Astrocyte of the cerebellum (primary cell): ENCODE results near the gene RNF26.

ENCODE experiments used
- DNase-seq: peaks from one replicate; pipeline ENCODE4 v3.0.0-alpha.2; 2011; ENCODE audit warnings: low read depth
- H3K4me3 ChIP-seq: 2 replicates; pipeline ENCODE4 v1.5.1; 2011; ENCODE audit warnings: mild to moderate bottlenecking, low read depth, low read length, moderate library complexity
- in situ Hi-C: cut with HindIII; loops from 2 replicates; pipeline ENCODE4 v1.10.0; 2017; ENCODE audit warnings: low sequenced_read_pairs
- TF ChIP-seq, protein P1 (sequence below): IDR thresholded peaks from 2 replicates; pipeline ENCODE4 v1.5.1; 2012; ENCODE audit warnings: low read length, low read depth, moderate library complexity, mild to moderate bottlenecking; ENCODE audit errors: missing control alignments

The RNF26 gene

DNA sequence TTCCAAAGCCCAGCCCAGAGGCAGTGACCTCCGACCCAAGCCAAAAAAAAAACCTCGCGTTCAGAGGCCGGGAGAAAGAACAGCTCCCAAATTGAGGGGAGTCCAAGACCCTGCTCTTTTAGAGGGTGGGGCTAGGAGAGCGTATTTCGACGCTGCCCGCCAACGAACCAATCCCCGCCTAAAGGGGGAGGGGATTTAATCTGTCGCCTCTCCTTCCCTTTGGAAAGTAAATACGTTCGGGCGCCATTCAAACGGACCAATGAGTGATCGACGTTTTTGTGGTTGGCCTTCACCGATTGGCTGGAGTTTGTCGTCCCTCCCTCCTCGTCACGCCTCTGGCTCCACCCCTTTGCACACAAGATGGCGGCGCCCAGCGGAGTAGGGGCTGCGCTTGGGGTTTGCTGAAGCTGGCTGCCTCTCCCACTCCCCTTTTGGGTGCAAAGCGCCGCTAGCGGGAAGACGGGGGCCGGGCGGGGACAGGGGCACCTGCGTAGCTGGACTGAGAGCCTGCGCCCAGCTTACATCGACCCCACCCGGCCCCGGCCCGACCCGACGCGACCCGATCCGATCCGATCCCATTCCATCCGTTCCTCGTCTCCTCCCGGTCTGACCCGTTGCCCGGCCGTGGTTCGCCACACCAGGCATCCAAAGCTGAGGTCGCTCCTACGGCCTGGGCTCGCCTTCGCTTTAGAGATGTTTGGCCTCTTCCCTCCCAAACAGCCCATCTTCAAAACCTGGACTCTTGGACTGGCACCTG is at the start of gene RNF26:
Gene RNF26 (plus strand): TSS at position 354 of the 757 bp plus-strand sequence. CDS start 596 bp downstream, outside the sequence.
- TF ChIP-seq, protein P1, sequence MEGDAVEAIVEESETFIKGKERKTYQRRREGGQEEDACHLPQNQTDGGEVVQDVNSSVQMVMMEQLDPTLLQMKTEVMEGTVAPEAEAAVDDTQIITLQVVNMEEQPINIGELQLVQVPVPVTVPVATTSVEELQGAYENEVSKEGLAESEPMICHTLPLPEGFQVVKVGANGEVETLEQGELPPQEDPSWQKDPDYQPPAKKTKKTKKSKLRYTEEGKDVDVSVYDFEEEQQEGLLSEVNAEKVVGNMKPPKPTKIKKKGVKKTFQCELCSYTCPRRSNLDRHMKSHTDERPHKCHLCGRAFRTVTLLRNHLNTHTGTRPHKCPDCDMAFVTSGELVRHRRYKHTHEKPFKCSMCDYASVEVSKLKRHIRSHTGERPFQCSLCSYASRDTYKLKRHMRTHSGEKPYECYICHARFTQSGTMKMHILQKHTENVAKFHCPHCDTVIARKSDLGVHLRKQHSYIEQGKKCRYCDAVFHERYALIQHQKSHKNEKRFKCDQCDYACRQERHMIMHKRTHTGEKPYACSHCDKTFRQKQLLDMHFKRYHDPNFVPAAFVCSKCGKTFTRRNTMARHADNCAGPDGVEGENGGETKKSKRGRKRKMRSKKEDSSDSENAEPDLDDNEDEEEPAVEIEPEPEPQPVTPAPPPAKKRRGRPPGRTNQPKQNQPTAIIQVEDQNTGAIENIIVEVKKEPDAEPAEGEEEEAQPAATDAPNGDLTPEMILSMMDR, result no peak
- DNase-seq, result peak; percentile 97
- in situ Hi-C loops, result no loop called here
- H3K4me3 ChIP-seq, result peak within 1 kb of the TSS; percentile 85

- TF ChIP-seq, protein P1, result no peak
- no peak for DNase-seq
- H3K4me3 ChIP-seq, result no peak overlapping the region
- in situ Hi-C loops, result loop anchor here (5.0 to 25.0 kb wide), 2 partner anchors 93 to 173 kb away; partner anchors contain the start of genes C2CD2L, DPAGT1 and HINFP
Observed at GRCh38 chr11:119285431-119285830, 48.9 kb upstream of the RNF26 start.

GRCh38 chr11:119288219-119288618 is 46.1 kb upstream of the RNF26 start:
- DNase-seq, result no peak
- H3K4me3 ChIP-seq, result no peak overlapping the region
- in situ Hi-C loops, result loop anchor here (5.0 to 25.0 kb wide), 2 partner anchors 96 to 176 kb away; partner anchors contain the start of genes C2CD2L, DPAGT1 and HINFP
- TF ChIP-seq, protein P1, result no peak

DNA sequence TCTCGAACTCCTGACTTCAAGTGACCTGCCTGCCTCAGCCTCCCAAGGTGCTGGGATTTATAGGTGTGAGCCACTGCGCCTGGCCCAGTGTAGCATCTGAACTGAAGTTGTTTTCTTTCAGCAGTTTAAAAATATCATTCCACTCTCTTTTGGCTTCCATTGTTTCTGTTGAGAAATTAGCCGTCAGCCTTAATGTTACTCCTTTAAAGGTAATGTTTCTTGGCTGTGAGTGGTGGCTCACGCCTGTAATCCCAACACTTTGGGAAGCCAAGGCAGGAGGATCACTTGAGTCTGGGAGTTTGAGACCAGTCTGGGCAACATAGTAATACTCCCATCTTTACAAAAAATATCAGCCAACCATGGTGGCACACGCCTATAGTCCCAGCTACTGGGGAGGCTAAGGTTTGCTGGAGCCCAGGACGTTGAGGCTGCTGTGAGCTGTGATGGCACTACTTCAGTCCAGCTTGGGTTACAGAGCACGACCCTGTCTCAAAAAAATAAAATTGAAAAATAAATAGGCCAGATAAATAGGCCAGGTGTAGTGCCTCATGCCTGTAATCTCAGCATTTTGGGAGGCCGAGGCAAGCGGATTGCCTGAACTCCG is 43.3 kb upstream of the RNF26 start:
- in situ Hi-C loops, result loop anchor here (25.0 kb wide), 1 partner anchor 179 kb away; the partner anchor contains the start of genes C2CD2L, DPAGT1 and HINFP
- no peak for DNase-seq
- TF ChIP-seq, protein P1, result no peak
- no peak overlapping the region for H3K4me3 ChIP-seq

- DNase-seq, result no peak
- in situ Hi-C loops, result loop anchor here (25.0 kb wide), 1 partner anchor 181 kb away; the partner anchor contains the start of genes C2CD2L, DPAGT1 and HINFP
- TF ChIP-seq, protein P1, result no peak
- H3K4me3 ChIP-seq, result no peak overlapping the region
Observed at GRCh38 chr11:119293461-119293860, 40.9 kb upstream of the RNF26 start.

- H3K4me3 ChIP-seq, result no peak overlapping the region
- in situ Hi-C loops, result loop anchor here (25.0 kb wide), 1 partner anchor 183 kb away; the partner anchor contains the start of genes C2CD2L, DPAGT1 and HINFP
- TF ChIP-seq, protein P1, result no peak
- no peak for DNase-seq
Observed at GRCh38 chr11:119295178-119295577, 39.1 kb upstream of the RNF26 start.
